NK-92 (cell line): ENCODE results near the gene GOT2.
"Not testable (repeated sequence)": the region's sequence is repeated elsewhere in the genome, so short reads cannot be mapped to it uniquely, and the experiment has no call there.

Experiments
- DNase-seq: peaks from one replicate; lab custom pipeline; 2025; ENCODE audit not compliant: unreplicated experiment; lab: John Stamatoyannopoulos, UW

Gene GOT2

DNA sequence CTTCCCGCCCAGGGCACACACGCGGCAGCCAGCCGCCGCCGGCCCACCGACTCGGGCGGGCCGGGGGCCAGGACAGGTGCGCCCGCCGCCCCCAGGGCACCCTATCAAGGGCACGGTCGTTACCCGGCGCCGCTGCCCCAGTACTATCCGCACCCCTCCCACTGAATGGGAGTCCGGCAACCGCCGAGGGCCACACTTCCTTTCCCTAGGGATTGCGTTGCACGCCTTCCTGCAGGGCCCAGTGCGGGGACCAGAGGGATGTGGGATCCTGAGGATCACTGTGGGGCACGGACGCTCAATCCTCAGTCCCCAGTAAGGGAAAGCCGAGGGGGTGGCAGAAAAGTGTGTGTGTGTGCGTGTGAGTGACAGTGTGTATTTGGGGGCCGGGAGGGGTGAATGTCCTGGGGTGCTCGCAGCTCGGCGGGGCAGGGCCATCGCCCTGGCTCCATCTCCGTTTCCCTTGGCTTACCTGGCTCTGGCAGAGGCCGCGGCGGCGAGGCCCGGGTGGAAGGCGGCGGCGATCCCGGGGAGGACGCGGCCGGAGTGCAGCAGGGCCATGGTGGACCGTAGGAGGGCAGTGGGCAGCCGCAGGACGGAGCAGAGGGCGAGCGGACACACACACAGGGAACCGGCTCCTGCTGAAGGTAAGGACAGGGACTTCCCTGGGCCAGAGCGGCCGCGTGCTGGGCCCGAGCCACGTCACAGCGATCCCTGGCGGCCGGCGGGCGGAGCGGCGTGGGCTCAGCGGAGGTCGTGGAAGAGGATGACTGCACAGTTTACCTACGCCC lies at the start of gene GOT2:
GOT2 (minus strand) TSS at position 646 of the 788 bp plus-strand sequence; CDS start at position 558, 88 bp downstream.
- DNase-seq: no peak

- DNase-seq: not testable (repeated sequence)
Measured at GRCh38 chr16:58779291-58779690, 45.2 kb upstream of the GOT2 start.

DNA sequence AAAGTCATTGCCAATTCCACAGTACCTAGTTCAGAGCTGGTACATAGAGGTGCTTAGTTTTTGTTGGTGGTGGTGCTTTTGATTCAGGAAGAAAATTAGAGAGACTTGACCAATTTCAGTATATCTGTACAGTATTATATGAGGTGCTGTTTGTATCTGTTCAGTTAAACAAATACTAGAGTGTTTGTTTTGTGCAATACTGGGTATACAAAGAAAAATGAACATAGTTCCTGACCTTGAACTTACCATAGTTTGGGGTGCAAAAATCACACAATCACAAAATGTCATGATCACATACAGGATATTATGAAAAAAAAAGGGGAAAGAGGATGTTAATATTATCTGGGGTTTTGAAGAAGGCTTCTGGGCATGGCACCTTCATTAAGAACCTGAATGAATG lies 39.8 kb upstream of the GOT2 start:
- no peak for DNase-seq

DNA sequence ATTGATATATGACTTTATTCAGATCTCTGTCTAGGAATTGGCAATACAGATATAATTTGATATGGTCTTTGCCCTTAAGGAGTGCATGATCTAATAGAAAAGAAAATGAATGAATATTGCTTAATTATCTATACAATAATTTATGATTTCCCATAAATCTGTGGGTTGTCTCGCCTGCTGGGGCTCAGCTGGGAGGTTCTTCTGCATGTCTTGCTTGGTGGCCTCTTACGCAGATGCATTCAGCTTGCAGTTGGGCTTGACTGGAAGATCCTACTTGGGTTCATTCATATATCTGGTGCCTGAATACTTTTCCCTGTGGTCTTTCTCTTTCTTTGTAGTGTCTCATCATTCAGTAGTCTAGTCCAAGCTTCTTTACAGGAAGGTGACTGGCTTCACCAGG lies 34.0 kb upstream of the GOT2 start:
- no peak for DNase-seq

DNA sequence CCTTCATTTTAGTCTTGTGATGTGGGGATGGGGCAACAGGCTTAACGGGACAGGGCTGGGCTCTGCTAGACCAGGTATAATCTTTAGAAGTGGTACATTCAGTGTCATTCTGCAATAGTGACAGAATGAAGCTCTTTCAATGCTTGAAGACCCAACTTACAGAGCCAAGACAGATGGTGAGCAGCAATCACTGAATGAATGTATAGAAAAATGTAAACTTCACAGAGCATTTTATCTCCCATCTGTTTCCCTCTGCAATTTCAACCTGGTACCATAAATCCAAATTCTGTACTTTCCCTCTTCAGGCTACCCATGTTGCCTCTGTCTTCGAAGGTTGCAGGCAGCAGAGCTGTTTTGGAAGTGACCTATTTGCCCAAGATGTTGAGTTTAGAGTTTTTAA lies 33.5 kb upstream of the GOT2 start:
- no peak for DNase-seq

DNA sequence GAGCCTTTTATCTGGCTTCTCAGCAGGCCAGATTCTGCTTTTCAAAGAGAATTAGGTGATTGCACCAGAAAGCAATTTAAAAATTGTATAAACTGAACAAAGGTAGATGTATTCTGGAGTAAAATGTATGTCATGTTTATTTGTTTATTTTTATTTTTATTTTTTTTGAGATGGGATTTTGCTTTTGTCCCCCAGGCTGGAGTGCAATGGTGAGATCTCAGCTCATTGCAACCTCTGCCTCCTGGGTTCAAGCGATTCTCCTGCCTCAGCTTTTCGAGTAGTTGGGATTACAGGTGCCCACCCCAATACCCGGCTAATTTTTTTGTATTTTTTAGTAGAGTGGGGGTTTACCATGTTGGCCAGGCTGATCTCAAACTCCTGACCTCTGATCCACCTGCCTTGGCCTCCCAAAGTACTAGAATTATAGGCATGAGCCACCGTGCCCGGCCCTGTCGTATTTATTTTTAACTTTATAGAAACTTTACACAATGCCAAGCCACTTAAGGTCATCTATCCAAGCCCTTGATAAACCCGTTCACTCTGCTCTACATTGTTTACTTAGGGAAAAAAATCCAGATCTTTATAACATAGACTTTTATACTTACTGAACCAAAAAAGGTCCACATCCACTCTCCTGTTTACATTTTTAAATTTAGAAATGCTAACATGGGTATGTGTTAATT lies 22.7 kb upstream of the GOT2 start:
- no peak for DNase-seq

DNA sequence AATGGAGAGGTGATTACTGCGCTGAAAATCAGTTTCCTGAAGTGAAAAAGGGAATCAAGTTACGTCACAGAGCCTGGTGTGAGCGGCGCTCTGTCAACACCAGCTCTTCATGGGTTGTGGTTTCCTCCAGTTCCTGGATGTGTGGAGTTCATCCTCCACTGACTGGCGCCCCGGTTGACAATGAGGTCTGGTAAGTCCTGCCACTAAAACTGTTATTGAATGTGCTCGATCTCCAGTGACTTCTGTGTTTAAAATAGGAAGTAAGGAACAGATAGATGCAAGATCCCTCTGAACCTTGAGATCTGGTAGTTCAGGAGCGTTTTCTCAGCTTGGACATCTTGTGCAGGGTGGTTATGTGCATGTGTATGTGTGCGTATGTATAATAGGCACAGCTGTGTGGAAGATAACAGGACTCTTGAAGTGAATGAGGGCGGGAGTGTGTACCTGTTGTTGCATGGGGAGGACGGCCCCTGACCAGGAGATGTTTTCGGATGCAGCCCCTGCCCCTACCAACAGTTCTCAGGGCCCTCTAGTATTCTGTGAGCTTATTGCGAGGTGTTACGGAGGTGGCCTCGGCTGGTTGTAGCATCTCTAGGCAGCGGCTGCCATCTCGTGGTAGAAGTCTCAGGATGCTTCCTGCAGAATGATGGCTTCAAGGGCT lies 22.0 kb upstream of the GOT2 start:
- no peak for DNase-seq

DNA sequence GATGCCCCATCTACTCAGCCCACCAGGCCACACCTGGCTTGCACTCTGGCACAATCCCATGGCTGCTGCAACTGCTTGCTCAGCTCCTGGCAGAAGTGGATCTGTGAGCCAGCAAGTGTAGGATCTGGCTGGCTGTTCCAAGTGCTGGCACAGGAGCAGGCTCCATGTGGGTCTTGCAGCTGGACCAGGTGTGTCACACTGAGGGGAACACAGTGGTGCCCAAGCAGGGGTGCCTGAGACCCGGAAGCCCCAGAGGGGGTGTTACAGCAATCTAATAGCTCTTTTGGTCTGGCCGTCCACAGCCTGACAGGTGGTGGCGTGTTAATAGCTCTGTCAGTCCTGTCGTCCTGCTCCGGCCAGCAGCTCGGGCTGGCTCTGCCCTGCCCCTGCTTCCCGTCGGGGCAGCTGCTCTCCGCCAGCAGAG lies 19.6 kb upstream of the GOT2 start:
- no peak for DNase-seq

- no peak for DNase-seq
Measured at GRCh38 chr16:58744497-58744896, 10.4 kb upstream of the GOT2 start.

DNA sequence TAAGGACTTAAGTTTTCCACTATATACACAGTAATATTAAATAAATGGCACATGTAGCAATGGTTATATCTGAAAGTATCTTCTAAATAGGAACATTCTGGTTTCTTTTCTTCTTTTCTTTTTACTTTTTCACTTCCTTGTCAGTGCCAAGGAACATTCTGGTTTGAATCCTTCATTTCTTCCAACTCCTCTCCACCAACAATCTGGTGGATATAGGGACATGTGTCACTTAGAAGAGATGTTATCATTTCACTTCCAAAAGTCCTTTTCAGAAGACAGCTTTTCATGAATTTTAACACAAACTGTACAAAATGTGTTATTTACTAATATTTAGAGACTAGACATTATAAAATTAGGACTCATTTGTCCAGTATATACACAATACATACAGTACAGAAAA lies 7.9 kb upstream of the GOT2 start:
- no peak for DNase-seq

- no peak for DNase-seq
Measured at GRCh38 chr16:58741166-58741565, 7.0 kb upstream of the GOT2 start.

DNA sequence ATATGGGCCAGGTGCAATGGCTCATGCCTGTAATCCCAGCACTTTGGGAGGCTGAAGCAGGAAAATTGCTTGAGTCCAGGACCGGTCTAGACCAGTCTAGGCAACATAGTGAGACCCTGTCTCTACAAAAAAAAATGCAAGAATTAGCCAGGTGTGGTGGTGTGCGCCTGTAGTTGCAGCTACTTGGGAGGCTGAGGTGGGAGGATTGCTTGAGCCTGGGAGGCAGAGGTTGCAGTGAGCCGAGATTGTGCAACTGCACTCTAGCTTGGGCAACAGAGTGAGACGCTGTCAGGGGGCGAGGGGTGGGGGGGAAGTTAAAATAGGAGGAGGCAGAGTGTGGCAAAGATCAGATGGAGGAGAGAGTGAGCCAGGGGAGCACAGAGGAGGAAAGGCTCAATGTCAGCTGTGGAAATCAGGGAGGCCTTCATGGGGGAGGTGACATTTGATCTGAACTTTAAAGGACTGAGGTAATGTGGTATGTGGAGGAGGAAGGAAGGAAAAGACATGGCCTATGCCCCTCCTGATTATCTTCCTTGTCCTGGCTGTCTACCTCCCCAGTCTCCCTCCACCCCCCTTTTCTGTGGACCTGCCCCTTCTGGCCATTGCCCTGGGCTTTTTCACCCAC lies 4.7 kb upstream of the GOT2 start:
- no peak for DNase-seq

- not testable (repeated sequence) for DNase-seq
Measured at GRCh38 chr16:58736341-58736740, 2.2 kb upstream of the GOT2 start.

DNA sequence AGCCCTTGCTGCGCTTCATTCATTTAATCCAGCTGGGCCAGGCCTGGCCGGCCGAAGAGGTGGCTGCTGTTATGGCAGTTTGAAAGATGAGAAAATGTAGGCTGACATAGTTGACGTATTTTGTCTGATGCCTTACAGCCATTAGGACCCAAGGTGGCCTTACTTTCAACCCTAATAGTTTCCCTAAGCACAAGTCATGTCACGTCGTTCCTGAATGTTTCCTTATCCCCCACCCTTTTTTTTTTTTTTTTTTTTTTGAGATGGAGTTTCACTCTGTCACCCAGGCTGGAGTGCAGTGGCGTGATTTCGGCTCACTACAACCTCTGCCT lies 307 bp upstream of the GOT2 start:
- no peak for DNase-seq

GRCh38 chr16:58733248-58733670 lies 857 bp downstream of the GOT2 start:
- DNase-seq: no peak

DNA sequence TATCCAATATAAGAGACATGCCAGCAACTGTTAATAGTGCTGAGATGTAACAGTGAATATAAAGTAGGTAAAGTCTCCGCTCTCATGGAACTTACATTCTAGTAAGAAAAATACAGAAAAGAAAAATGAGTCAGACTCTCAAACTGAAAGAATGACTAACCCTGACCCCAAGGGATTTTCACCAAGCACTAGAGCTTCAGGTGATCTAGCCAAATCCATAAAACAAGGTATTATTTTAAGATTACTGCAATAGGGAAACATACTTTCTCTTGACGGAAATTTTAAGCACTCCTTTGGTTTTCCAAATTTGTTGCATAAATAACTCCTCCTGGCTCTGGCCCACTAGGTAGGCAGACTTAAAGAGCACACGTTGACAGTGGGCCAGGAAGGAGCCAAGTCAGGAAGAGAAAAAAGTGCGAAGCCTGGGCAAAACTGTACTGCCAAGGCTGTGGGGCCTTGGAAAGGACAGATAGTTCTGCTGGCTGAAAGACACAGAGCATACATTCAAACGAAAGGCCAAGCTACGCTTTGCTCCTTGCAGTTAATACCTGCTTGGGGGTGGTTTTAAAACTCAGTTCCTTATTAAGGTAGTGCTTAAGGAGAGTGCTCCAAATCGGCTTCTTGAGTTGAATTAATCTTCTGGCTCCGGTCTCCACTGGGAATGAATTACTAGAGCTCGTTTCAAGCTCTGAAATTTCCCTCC lies 1.4 kb downstream of the GOT2 start:
- no peak for DNase-seq

- no peak for DNase-seq
Measured at GRCh38 chr16:58730724-58731370, 3.3 kb downstream of the GOT2 start.

DNA sequence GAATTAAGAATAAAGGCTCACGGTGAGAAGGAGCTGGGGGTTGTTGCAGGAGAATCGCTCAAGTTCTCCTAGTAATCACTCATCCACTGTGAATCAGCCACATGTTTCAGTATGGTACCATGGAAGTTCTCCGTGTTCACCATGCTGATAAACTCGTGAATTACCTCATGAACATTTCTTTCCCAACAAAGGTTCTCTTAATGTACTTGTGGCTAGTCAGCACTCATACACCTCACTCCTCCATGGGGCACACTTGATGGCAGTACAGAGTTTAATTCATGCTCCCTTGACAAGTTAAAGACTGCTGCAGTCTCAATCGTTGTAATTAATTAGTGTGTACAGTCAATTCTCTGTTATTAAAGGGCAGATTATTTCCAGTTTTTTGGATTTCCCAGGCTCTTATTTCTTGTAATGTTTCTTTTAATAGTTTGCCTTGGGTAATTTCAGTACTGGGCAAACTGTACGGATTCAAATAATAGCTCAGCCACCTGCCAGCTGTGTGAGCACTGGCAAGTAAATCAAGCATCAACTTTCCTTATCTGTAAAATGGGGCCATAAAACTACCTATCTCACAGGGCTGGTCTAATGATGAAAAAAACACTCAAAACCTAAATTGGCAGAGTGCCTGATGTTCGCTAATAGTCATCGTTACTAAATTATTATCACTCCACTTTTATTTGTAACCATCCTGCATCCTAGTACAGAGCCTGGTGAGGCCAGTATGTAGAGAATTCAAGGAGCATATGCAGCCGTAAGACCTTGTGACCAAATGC lies 6.1 kb downstream of the GOT2 start:
- no peak for DNase-seq

- DNase-seq: no peak
Measured at GRCh38 chr16:58727028-58727781, 6.9 kb downstream of the GOT2 start.
